HEK293 (cell line): Measurements from ENCODE around the gene SIK3.

Experiments
- CTCF ChIA-PET: fragments of 350-600 bp; formaldehyde crosslinking; extraction: SDS; loops from one replicate; lab custom pipeline; 2021; ENCODE audit warnings: antibody characterized with exemption; lab: Yijun Ruan, JAX
- POLR2A ChIA-PET: fragments of 300-600 bp; formaldehyde crosslinking; extraction: SDS; loops from one replicate; lab custom pipeline; 2020; ENCODE audit warnings: antibody characterized with exemption, inconsistent platforms; lab: Yijun Ruan, JAX
- H3K27ac ChIP-seq: fragments of 200-500 bp; sonication (Bioruptor generic); 2 replicates; pipeline ENCODE4 v1.5.1; 2014; ENCODE audit warnings: low read depth, low read length, control low read depth, inconsistent platforms; ENCODE audit errors: extremely low read depth
- H3K36me3 ChIP-seq, 2 experiments: fragments of 200-500 bp in 1 of 2; sonication (Bioruptor generic) in 1 of 2; 1 replicate in 1 of 2; 2 replicates in 1 of 2; pipeline ENCODE4 v1.5.1; 2014 to 2017; ENCODE audit warnings: inconsistent platforms in 2 of 2, low read length in 2 of 2; ENCODE audit not compliant: control insufficient read depth in 2 of 2, insufficient read depth in 1 of 2
- H3K4me1 ChIP-seq: fragments of 200-500 bp; sonication (Bioruptor generic); 2 replicates; pipeline ENCODE4 v1.5.1; 2014; ENCODE audit warnings: mild to moderate bottlenecking, low read length, inconsistent platforms; ENCODE audit not compliant: control insufficient read depth, insufficient read depth
- H3K4me3 ChIP-seq: 2 replicates; pipeline ENCODE4 v1.5.1; 2011; ENCODE audit warnings: low read depth, mild to moderate bottlenecking, control low read depth, low read length, moderate library complexity
- H3K9me3 ChIP-seq: fragments of 200-500 bp; sonication (Bioruptor generic); 2 replicates; pipeline ENCODE4 v1.5.1; 2014; ENCODE audit warnings: low read depth, low read length, inconsistent platforms; ENCODE audit not compliant: control insufficient read depth, insufficient read depth
- BCL11A ChIP-seq: fragments of 450-650 bp; formaldehyde crosslinking; IDR thresholded peaks from 2 replicates; pipeline ENCODE4 v1.5.1; 2016; ENCODE audit warnings: low read depth, missing biosample characterization, missing genetic modification characterization
- EGR2 ChIP-seq: fragments of 450-650 bp; formaldehyde crosslinking; IDR thresholded peaks from 2 replicates; pipeline ENCODE4 v1.5.1; 2016; ENCODE audit warnings: low read depth, missing biosample characterization, missing genetic modification characterization
- INSM2 ChIP-seq: fragments of 450-650 bp; formaldehyde crosslinking; IDR thresholded peaks from 2 replicates; pipeline ENCODE4 v1.5.1; 2016; ENCODE audit warnings: missing biosample characterization, missing genetic modification characterization
- KLF1 ChIP-seq: fragments of 450-650 bp; formaldehyde crosslinking; IDR thresholded peaks from 2 replicates; pipeline ENCODE4 v1.5.1; 2016; ENCODE audit warnings: missing biosample characterization, missing genetic modification characterization
- KLF17 ChIP-seq: fragments of 450-650 bp; formaldehyde crosslinking; IDR thresholded peaks from 2 replicates; pipeline ENCODE4 v1.5.1; 2016; ENCODE audit warnings: missing biosample characterization, missing genetic modification characterization
- OSR2 ChIP-seq: fragments of 450-650 bp; formaldehyde crosslinking; IDR thresholded peaks from 2 replicates; pipeline ENCODE4 v1.5.1; 2016; ENCODE audit warnings: missing biosample characterization, missing genetic modification characterization
- OVOL3 ChIP-seq: fragments of 450-650 bp; formaldehyde crosslinking; IDR thresholded peaks from 2 replicates; pipeline ENCODE4 v1.5.1; 2016; ENCODE audit warnings: missing biosample characterization, missing genetic modification characterization
- REPIN1 ChIP-seq: fragments of 450-650 bp; formaldehyde crosslinking; IDR thresholded peaks from 2 replicates; pipeline ENCODE4 v1.5.1; 2017; ENCODE audit warnings: missing biosample characterization, missing genetic modification characterization, low read depth
- SP7 ChIP-seq: fragments of 450-650 bp; formaldehyde crosslinking; IDR thresholded peaks from 2 replicates; pipeline ENCODE4 v1.5.1; 2016; ENCODE audit warnings: missing biosample characterization, missing genetic modification characterization
- TSHZ1 ChIP-seq: fragments of 450-650 bp; formaldehyde crosslinking; IDR thresholded peaks from 2 replicates; pipeline ENCODE4 v1.5.1; 2016; ENCODE audit warnings: missing biosample characterization, missing genetic modification characterization, borderline replicate concordance
- ZBTB20 ChIP-seq: fragments of 450-650 bp; formaldehyde crosslinking; IDR thresholded peaks from 2 replicates; pipeline ENCODE4 v1.5.1; 2016; ENCODE audit warnings: missing biosample characterization, missing genetic modification characterization
- ZNF146 ChIP-seq: fragments of 450-650 bp; formaldehyde crosslinking; IDR thresholded peaks from 2 replicates; pipeline ENCODE4 v1.5.1; 2016; ENCODE audit warnings: missing biosample characterization, missing genetic modification characterization
- ZNF175 ChIP-seq: fragments of 450-650 bp; formaldehyde crosslinking; IDR thresholded peaks from 2 replicates; pipeline ENCODE4 v1.5.1; 2016; ENCODE audit warnings: missing biosample characterization, missing genetic modification characterization
- ZNF18 ChIP-seq: fragments of 450-650 bp; formaldehyde crosslinking; IDR thresholded peaks from 2 replicates; pipeline ENCODE4 v1.5.1; 2016; ENCODE audit warnings: missing biosample characterization, missing genetic modification characterization
- ZNF184 ChIP-seq: fragments of 450-650 bp; IDR thresholded peaks from 2 replicates; pipeline ENCODE4 v1.5.1; 2018; ENCODE audit warnings: missing biosample characterization, mild to moderate bottlenecking, missing genetic modification characterization
- ZNF311 ChIP-seq: fragments of 450-650 bp; formaldehyde crosslinking; IDR thresholded peaks from 2 replicates; pipeline ENCODE4 v1.5.1; 2017; ENCODE audit warnings: missing biosample characterization, missing genetic modification characterization, borderline replicate concordance
- ZNF324 ChIP-seq: fragments of 450-650 bp; formaldehyde crosslinking; IDR thresholded peaks from 2 replicates; pipeline ENCODE4 v1.5.1; 2016; ENCODE audit warnings: missing biosample characterization, missing genetic modification characterization
- ZNF335 ChIP-seq: fragments of 450-650 bp; formaldehyde crosslinking; conservative IDR thresholded peaks from 2 replicates; pipeline ENCODE4 v1.5.1; 2016; ENCODE audit warnings: missing biosample characterization, missing genetic modification characterization
- ZNF426 ChIP-seq: fragments of 450-650 bp; formaldehyde crosslinking; IDR thresholded peaks from 2 replicates; pipeline ENCODE4 v1.5.1; 2017; ENCODE audit warnings: missing biosample characterization, missing genetic modification characterization, mild to moderate bottlenecking, inconsistent platforms, moderate library complexity
- ZNF514 ChIP-seq: fragments of 450-650 bp; formaldehyde crosslinking; IDR thresholded peaks from 2 replicates; pipeline ENCODE4 v1.5.1; 2016; ENCODE audit warnings: missing biosample characterization, missing genetic modification characterization
- ZNF561 ChIP-seq: fragments of 450-650 bp; IDR thresholded peaks from 2 replicates; pipeline ENCODE4 v1.5.1; 2018; ENCODE audit warnings: missing biosample characterization, missing genetic modification characterization, borderline replicate concordance
- ZNF585B ChIP-seq: fragments of 450-650 bp; formaldehyde crosslinking; IDR thresholded peaks from 2 replicates; pipeline ENCODE4 v1.5.1; 2016; ENCODE audit warnings: missing biosample characterization, missing genetic modification characterization
- ZNF629 ChIP-seq: fragments of 450-650 bp; formaldehyde crosslinking; IDR thresholded peaks from 2 replicates; pipeline ENCODE4 v1.5.1; 2017; ENCODE audit warnings: missing biosample characterization, missing genetic modification characterization
- ZNF664 ChIP-seq: fragments of 450-650 bp; formaldehyde crosslinking; IDR thresholded peaks from 2 replicates; pipeline ENCODE4 v1.5.1; 2016; ENCODE audit warnings: missing biosample characterization, missing genetic modification characterization
- ZNF670 ChIP-seq: fragments of 450-650 bp; formaldehyde crosslinking; IDR thresholded peaks from 2 replicates; pipeline ENCODE4 v1.5.1; 2016; ENCODE audit warnings: missing biosample characterization, missing genetic modification characterization, low read depth
- ZNF704 ChIP-seq: fragments of 450-650 bp; formaldehyde crosslinking; IDR thresholded peaks from 2 replicates; pipeline ENCODE4 v1.5.1; 2016; ENCODE audit warnings: missing biosample characterization, missing genetic modification characterization
- ZNF843 ChIP-seq: fragments of 450-650 bp; formaldehyde crosslinking; IDR thresholded peaks from 2 replicates; pipeline ENCODE4 v1.5.1; 2016; ENCODE audit warnings: missing biosample characterization, missing genetic modification characterization
- ZXDB ChIP-seq: fragments of 450-650 bp; formaldehyde crosslinking; IDR thresholded peaks from 2 replicates; pipeline ENCODE4 v1.5.1; 2016; ENCODE audit warnings: missing biosample characterization, missing genetic modification characterization

SIK3 gene

GRCh38 chr11:117098269-117099232 lies at the start of gene SIK3 (continued):
- TF ChIP-seq ZNF843 (tag by site-specific recombination) (0 out of 2 replicates have a peak, but pooled peaks have one; percentile 16), TSHZ1 (tag by site-specific recombination) (no peak), EGR2 (no peak), ZNF426 (tag by site-specific recombination) (no peak)
- TF ChIP-seq, all 188 proteins: peak for 48

- Histone ChIP-seq H3K9me3 (no peaks in the 10 kb centered on the region), H3K4me1 (no peaks in the 10 kb centered on the region), H3K4me3 (no peak overlapping the region), H3K36me3 (peaks cover 0 to 45% of the 10 kb centered on the region in 2 experiments; a peak in 2 of 3 replicates), H3K27ac (0 out of 2 replicates have a peak overlapping the region, but pooled peaks have one; percentile 8)
- ChIA-PET POLR2A (interaction anchor here (0.7 to 2.2 kb wide), 3 partner anchors 10 to 55 kb away, joined by 3 to 10 read pairs (median 6); partner anchors contain the start of gene SIDT2), CTCF (interaction anchor here (0.5 to 1.9 kb wide), 5 partner anchors 23 to 411 kb away, joined by 3 to 12 read pairs (median 6); partner anchors contain the start of gene SIDT2)
- TF ChIP-seq ZXDB (tag by site-specific recombination) (no peak), ZNF514 (tag by site-specific recombination) (no peak), ZNF670 (tag by site-specific recombination) (no peak), ZNF175 (no peak), ZNF18 (tag by site-specific recombination) (no peak), INSM2 (peak; percentile 60), ZNF585B (tag by site-specific recombination) (no peak), KLF17 (no peak), ZBTB20 (tag by site-specific recombination) (peak; percentile 86), ZNF146 (tag by site-specific recombination) (no peak), ZNF629 (no peak), OVOL3 (tag by site-specific recombination) (no peak), ZNF664 (tag by site-specific recombination) (no peak), ZNF311 (tag by site-specific recombination) (no peak), REPIN1 (no peak), ZNF704 (tag by site-specific recombination) (no peak), SP7 (tag by site-specific recombination) (peak; percentile 42; the same call in 1 of the 2 replicates), ZNF324 (tag by site-specific recombination) (no peak), OSR2 (tag by site-specific recombination) (no peak), ZNF561 (tag by site-specific recombination) (no peak), BCL11A (tag by site-specific recombination) (no peak), KLF1 (no peak), ZNF335 (tag by site-specific recombination) (no peak), ZNF184 (tag by site-specific recombination) (0 out of 2 replicates have a peak, but pooled peaks have one; percentile 9)
These were observed 48.3 kb upstream of the SIK3 start for GRCh38 chr11:117146521-117146920.
